H1 (cell line): ENCODE measurements around the gene PHRF1. TPM values are rescaled to one million over a fixed set of nuclear protein-coding genes. Genes with fewer than 3 reads are reported as not detected.

Experiments used
- CTCF ChIA-PET: fragments of 300-600 bp; sonication (Branson Sonifier 250); formaldehyde crosslinking; loops from one replicate; lab custom pipeline; 2021; ENCODE audit not compliant: partially characterized antibody; lab: Charles Lee
- POLR2A ChIA-PET: fragments of 300-600 bp; sonication (Branson Sonifier 250); formaldehyde crosslinking; loops from one replicate; lab custom pipeline; 2021; ENCODE audit warnings: inconsistent platforms; ENCODE audit not compliant: partially characterized antibody; lab: Charles Lee
- DNase-seq, 2 experiments: peaks; one replicate each; pipeline versions ENCODE4 v3.0.0 to v3.0.0-alpha.2; 2010 to 2022; ENCODE audit warnings: low spot score in 2 of 2, low read depth in 1 of 2, mixed read lengths in 1 of 2
- FAIRE-seq: peaks from 2 replicates; lab custom pipeline; 2011; peaks lifted over from hg19 to GRCh38; lab: Jason Lieb, UNC
- H2AFZ ChIP-seq: 2 replicates; pipeline ENCODE4 v1.8.1; 2012; ENCODE audit warnings: low read length, inconsistent platforms
- H2AK5ac ChIP-seq: 2 replicates; pipeline ENCODE4 v1.6.1; 2013; ENCODE audit warnings: low read depth, low read length
- H2BK120ac ChIP-seq: replicated peaks from 2 replicates; pipeline ENCODE3; 2013; ENCODE audit warnings: low read depth, low read length, inconsistent platforms
- H2BK12ac ChIP-seq: 2 replicates; pipeline ENCODE4 v1.6.1; 2013; ENCODE audit warnings: low read depth, low read length
- H2BK15ac ChIP-seq: 2 replicates; pipeline ENCODE4 v1.6.1; 2013; ENCODE audit warnings: low read length
- H2BK20ac ChIP-seq: 2 replicates; pipeline ENCODE4 v1.6.1; 2013; ENCODE audit warnings: low read length
- H2BK5ac ChIP-seq: 2 replicates; pipeline ENCODE4 v1.6.1; 2013; ENCODE audit warnings: low read depth, low read length
- H3K14ac ChIP-seq: 2 replicates; pipeline ENCODE4 v1.6.1; 2013; ENCODE audit warnings: inconsistent platforms; ENCODE audit not compliant: insufficient read length
- H3K18ac ChIP-seq: 2 replicates; pipeline ENCODE4 v1.6.1; 2013; ENCODE audit warnings: low read length; ENCODE audit errors: extremely low read depth
- H3K23ac ChIP-seq: 2 replicates; pipeline ENCODE4 v1.6.1; 2013; ENCODE audit warnings: inconsistent platforms; ENCODE audit not compliant: insufficient read length
- H3K23me2 ChIP-seq: 2 replicates; pipeline ENCODE4 v1.6.1; 2013; ENCODE audit warnings: low read depth, low read length
- H3K27ac ChIP-seq: 2 replicates; pipeline ENCODE4 v1.6.1; 2011; ENCODE audit warnings: low read depth, low read length, inconsistent platforms
- H3K27me3 ChIP-seq, 4 experiments: replicated peaks in 1 of 4; 1 replicate in 1 of 4; 2 replicates in 3 of 4; pipeline versions ENCODE4 v1.6.1 to v1.8.1; 2011 to 2013; ENCODE audit warnings: low read length in 3 of 4, mild to moderate bottlenecking in 3 of 4, inconsistent platforms in 2 of 4, mixed read lengths in 2 of 4, moderate library complexity in 1 of 4; ENCODE audit not compliant: control insufficient read depth in 3 of 4, insufficient read depth in 3 of 4; ENCODE audit errors: extremely low read depth in 1 of 4
- H3K36me3 ChIP-seq, 4 experiments: 2 replicates each; pipeline versions ENCODE4 v1.6.1 to v1.8.1; 2011 to 2013; ENCODE audit warnings: mild to moderate bottlenecking in 4 of 4, low read length in 3 of 4, moderate library complexity in 2 of 4, control low read depth in 1 of 4, inconsistent platforms in 1 of 4; ENCODE audit not compliant: insufficient read depth in 4 of 4, control insufficient read depth in 2 of 4
- H3K4ac ChIP-seq: replicated peaks from 2 replicates; pipeline ENCODE3; 2013; ENCODE audit warnings: low read length, low read depth, mixed read lengths, inconsistent platforms; ENCODE audit not compliant: insufficient read length
- H3K4me1 ChIP-seq, 4 experiments: replicated peaks in 1 of 4; 1 replicate in 1 of 4; 2 replicates in 3 of 4; pipeline versions ENCODE4 v1.6.1 to v1.8.1; 2011 to 2013; ENCODE audit warnings: low read length in 3 of 4, inconsistent platforms in 2 of 4, mixed read lengths in 1 of 4; ENCODE audit not compliant: insufficient read depth in 4 of 4, control insufficient read depth in 3 of 4
- H3K4me2 ChIP-seq, 2 experiments: 2 replicates each; pipeline versions ENCODE4 v1.6.1 to v1.8.1; 2011 to 2013; ENCODE audit warnings: low read depth in 2 of 2, low read length in 2 of 2, control low read depth in 1 of 2, inconsistent platforms in 1 of 2, mild to moderate bottlenecking in 1 of 2; ENCODE audit not compliant: insufficient read depth in 1 of 2
- H3K4me3 ChIP-seq, 4 experiments: fragments of 200-600, 300-600 bp in 1 of 4; sonication (generic), shearing (Covaris generic), sonication (Bioruptor Twin) in 1 of 4; 2 replicates each; pipeline versions ENCODE4 v1.5.1 to v1.8.1; 2011 to 2016; ENCODE audit warnings: low read length in 4 of 4, low read depth in 3 of 4, control low read depth in 2 of 4, inconsistent platforms in 2 of 4, mild to moderate bottlenecking in 2 of 4, mixed read lengths in 1 of 4, moderate library complexity in 1 of 4; ENCODE audit not compliant: insufficient read depth in 2 of 4; ENCODE audit errors: extremely low read depth in 1 of 4
- H3K56ac ChIP-seq: replicated peaks from 2 replicates; pipeline ENCODE3; 2013; ENCODE audit warnings: low read depth, mild to moderate bottlenecking, mixed read lengths, low read length, inconsistent platforms; ENCODE audit not compliant: insufficient read length
- H3K79me1 ChIP-seq: 2 replicates; pipeline ENCODE4 v1.6.1; 2013; ENCODE audit warnings: low read depth, low read length, control low read depth
- H3K79me2 ChIP-seq, 2 experiments: 2 replicates each; pipeline versions ENCODE4 v1.6.1 to v1.8.1; 2012 to 2013; ENCODE audit warnings: low read length in 2 of 2, mild to moderate bottlenecking in 2 of 2, inconsistent platforms in 1 of 2; ENCODE audit not compliant: insufficient read depth in 2 of 2, control insufficient read depth in 1 of 2
- H3K9ac ChIP-seq, 4 experiments: replicated peaks in 1 of 4; 1 replicate in 1 of 4; 2 replicates in 3 of 4; pipeline versions ENCODE4 v1.6.1 to v1.8.1; 2011 to 2013; ENCODE audit warnings: low read depth in 3 of 4, low read length in 3 of 4, control low read depth in 2 of 4, mild to moderate bottlenecking in 2 of 4, moderate library complexity in 2 of 4, inconsistent platforms in 1 of 4; ENCODE audit errors: extremely low read depth in 1 of 4
- H3K9me3 ChIP-seq, 2 experiments: 2 replicates each; pipeline versions ENCODE4 v1.6.1 to v1.8.1; 2012 to 2013; ENCODE audit warnings: mild to moderate bottlenecking in 2 of 2, moderate library complexity in 2 of 2, control low read depth in 1 of 2, inconsistent platforms in 1 of 2, low read depth in 1 of 2, low read length in 1 of 2, mixed read lengths in 1 of 2; ENCODE audit not compliant: insufficient read depth in 2 of 2
- H4K20me1 ChIP-seq, 2 experiments: replicated peaks in 1 of 2; 2 replicates each; pipeline versions ENCODE3 to v1.8.1; 2011 to 2013; ENCODE audit warnings: inconsistent platforms in 2 of 2, low read length in 2 of 2, mild to moderate bottlenecking in 1 of 2; ENCODE audit not compliant: insufficient read depth in 2 of 2, control insufficient read depth in 1 of 2
- H4K5ac ChIP-seq: 2 replicates; pipeline ENCODE4 v1.6.1; 2013; ENCODE audit warnings: low read length, low read depth, mixed read lengths, inconsistent platforms; ENCODE audit not compliant: insufficient read length
- H4K8ac ChIP-seq: 2 replicates; pipeline ENCODE4 v1.8.0; 2013; ENCODE audit warnings: mild to moderate bottlenecking, moderate library complexity, low read length, inconsistent platforms; ENCODE audit not compliant: insufficient read depth; ENCODE audit errors: extremely low read depth
- H4K91ac ChIP-seq: replicated peaks from 2 replicates; pipeline ENCODE3; 2013; ENCODE audit warnings: low read length, mixed read lengths, inconsistent platforms; ENCODE audit not compliant: insufficient read length
- BACH1 ChIP-seq: IDR thresholded peaks from 2 replicates; pipeline ENCODE4 v1.6.1; 2012; ENCODE audit warnings: low read length, improper control_type of control experiment
- EP300 ChIP-seq, 2 experiments: IDR thresholded peaks; 1 replicate in 1 of 2; 2 replicates in 1 of 2; pipeline ENCODE4 v1.6.1; 2011 to 2012; ENCODE audit warnings: low read depth in 2 of 2, low read length in 2 of 2, mild to moderate bottlenecking in 2 of 2, borderline replicate concordance in 1 of 2, inconsistent platforms in 1 of 2, moderate library complexity in 1 of 2
- GABPA ChIP-seq: IDR thresholded peaks from 2 replicates; pipeline ENCODE4 v1.6.1; 2011; ENCODE audit warnings: mild to moderate bottlenecking, low read length, moderate library complexity, borderline replicate concordance; ENCODE audit not compliant: insufficient read depth
- GTF2F1 ChIP-seq: IDR thresholded peaks from 2 replicates; pipeline ENCODE4 v1.6.1; 2012; ENCODE audit warnings: low read depth, low read length, improper control_type of control experiment, borderline replicate concordance
- HDAC2 ChIP-seq, 2 experiments: fragments of 300-600 bp in 1 of 2; sonication (generic) in 1 of 2; IDR thresholded peaks; 2 replicates each; pipeline ENCODE4 v1.6.1; 2011 to 2012; ENCODE audit warnings: low read depth in 2 of 2, low read length in 2 of 2, mild to moderate bottlenecking in 2 of 2, moderate library complexity in 2 of 2, borderline replicate concordance in 1 of 2, inconsistent platforms in 1 of 2
- RAD21 ChIP-seq, 2 experiments: IDR thresholded peaks in 1 of 2; conservative IDR thresholded peaks in 1 of 2; 2 replicates each; pipeline ENCODE4 v1.6.1; 2011; ENCODE audit warnings: low read depth in 2 of 2, low read length in 2 of 2, improper control_type of control experiment in 1 of 2, inconsistent platforms in 1 of 2, mild to moderate bottlenecking in 1 of 2, moderate library complexity in 1 of 2
- SP1 ChIP-seq: IDR thresholded peaks from 2 replicates; pipeline ENCODE4 v1.6.1; 2011; ENCODE audit warnings: low read depth, low read length
- SP2 ChIP-seq: IDR thresholded peaks from 2 replicates; pipeline ENCODE4 v1.6.1; 2012; ENCODE audit warnings: mild to moderate bottlenecking, low read length, inconsistent platforms
- YY1 ChIP-seq: IDR thresholded peaks from 2 replicates; pipeline ENCODE4 v1.6.1; 2011; ENCODE audit warnings: low read depth, mild to moderate bottlenecking, low read length
- WGBS, 2 experiments: shearing (Covaris generic) in 1 of 2; methylation state at CpG; one replicate each; pipeline versions ENCODE4 v1.1.6 to v1.1.7; 2013 to 2015; ENCODE audit warnings: low lambda C conversion rate in 2 of 2, mixed read lengths in 2 of 2, inconsistent platforms in 1 of 2, low coverage in 1 of 2, missing lambda C conversion rate in 1 of 2; ENCODE audit not compliant: insufficient replicate concordance in 2 of 2, insufficient coverage in 1 of 2, insufficient read length in 1 of 2; ENCODE audit errors: extremely low coverage in 1 of 2, missing lambda C conversion rate in 1 of 2; 5-methylcytosine and 5-hydroxymethylcytosine counted together
- polyA plus RNA-seq, 7 experiments: library from polyadenylated mRNA; depleted of rRNA in 3 of 7; stranded (reverse) in 5 of 7; unstranded in 2 of 7; fragments of >200 nt in 5 of 7; fragments of 200-250 nt in 2 of 7; gene quantifications; 1 replicate in 5 of 7; 2 replicates in 1 of 7; 4 replicates in 1 of 7; pipeline versions ENCODE4 v1.2.1 to v1.2.3, GENCODE V29; 2011 to 2013; ENCODE audit warnings: missing spikeins in 2 of 7, mixed read lengths in 2 of 7
- total RNA-seq: library from RNA; stranded (reverse); fragmentation: NEBNext Ultra II Directional; extraction: Animal tissue kit (Norgen Biotek cat#: 25700); gene quantifications from 2 replicates; pipeline ENCODE4 v1.2.1, GENCODE V29; 2021

Gene PHRF1
- total and polyA plus RNA-seq, 2 of the 8 experiments (the other 6 are each of a cell fraction or from before 2014, with no cell fraction given): 13.4 to 37.3 TPM

- ChIA-PET CTCF (interaction anchor here (1.4 kb wide), 1 partner anchor 11 kb away, joined by 7 read pairs; no protein-coding TSS in a partner anchor), POLR2A (interaction anchor here (1.0 to 1.2 kb wide), 2 partner anchors 13 to 36 kb away, joined by 3 read pairs; no protein-coding TSS in a partner anchor)
- Histone ChIP-seq H3K4me2 (no peak overlapping the region), H3K36me3 (peaks cover 0 to 15% (median 6%) of the 10 kb centered on the region in 4 experiments; a peak in 5 of 8 replicates), H2BK5ac (no peak overlapping the region), H3K14ac (no peak overlapping the region), H3K79me1 (no peaks in the 10 kb centered on the region), H3K23ac (no peak overlapping the region), H3K18ac (no peak overlapping the region), H3K4me1 (peaks cover 0 to 6% (median 2%) of the 10 kb centered on the region in 4 experiments; a peak in 5 of 7 replicates), H3K9ac (no peak overlapping the region), H3K56ac (no peak overlapping the region), H2BK20ac (no peak overlapping the region), H2BK120ac (no peak overlapping the region), H3K4me3 (no peak overlapping the region), H3K27ac (no peak overlapping the region), H4K8ac (no peak overlapping the region; the same call in 1 of the 2 replicates), H4K20me1 (peaks cover 7 to 11% of the 10 kb centered on the region in 2 experiments), H4K5ac (no peak overlapping the region), H3K23me2 (peaks cover 5% of the 10 kb centered on the region; the same call in 1 of the 2 replicates), H4K91ac (no peak overlapping the region), H3K27me3 (no peaks in the 10 kb centered on the region), H2BK15ac (no peak overlapping the region), H3K4ac (no peak overlapping the region), H2AFZ (no peak overlapping the region), H2BK12ac (no peak overlapping the region), H3K9me3 (no peaks in the 10 kb centered on the region), H2AK5ac (no peak overlapping the region), H3K79me2 (no peaks in the 10 kb centered on the region)
- FAIRE-seq: no peak
- peak in 1 of 2 experiments; percentile 49 for DNase-seq
- WGBS, 2 experiments: 88% methylated on average over 17 of the region's 18 CpGs; no CpG with 5 or more reads in 1 of the 2 experiments
- no peak for TF ChIP-seq RAD21 (IDR thresholded peaks at IDR 0.05 in 1 of 2, conservative IDR thresholded peaks at IDR 0.05 in 1 of 2; ENCODE audit: low read depth in 2 of 2, low read length in 2 of 2)
- no peak for TF ChIP-seq SP1
- TF ChIP-seq GTF2F1: no peak
- no peak for TF ChIP-seq HDAC2 (IDR thresholded peaks at IDR 0.05; ENCODE audit: borderline replicate concordance in 1 of 2, low read depth in 2 of 2, low read length in 2 of 2)
- TF ChIP-seq EP300 (IDR thresholded peaks at IDR 0.05; ENCODE audit: borderline replicate concordance in 1 of 2, low read depth in 2 of 2, low read length in 2 of 2): no peak
- TF ChIP-seq SP2: no peak
- TF ChIP-seq GABPA: no peak
- no peak for TF ChIP-seq YY1
- TF ChIP-seq BACH1: no peak
Observed at GRCh38 chr11:529728-530411, 46.4 kb upstream of the PHRF1 start.
